Peyer's patch (tissue), 4 donors: ENCODE data around the gene RRAD. TPM values are rescaled to one million over a fixed set of nuclear protein-coding genes. Genes with fewer than 3 reads are reported as not detected.

Experiments
- DNase-seq, 3 donors: peaks; one replicate each; pipeline ENCODE4 v3.0.0-alpha.2; 2017 to 2019
- H3K27ac ChIP-seq, 4 donors: fragments of 200-600 bp; sonication (generic); one replicate each; pipeline ENCODE4 v1.5.1; 2016 to 2019
- H3K27me3 ChIP-seq, 2 donors: fragments of 200-600 bp; sonication (generic); one replicate each; pipeline ENCODE4 v1.5.1; 2019
- H3K36me3 ChIP-seq, 3 donors: fragments of 200-600 bp; sonication (generic); one replicate each; pipeline ENCODE4 v1.5.1; 2016 to 2019
- H3K4me1 ChIP-seq, 4 donors: fragments of 200-600 bp; sonication (generic); one replicate each; pipeline ENCODE4 v1.5.1; 2016 to 2019
- H3K4me3 ChIP-seq, 4 donors: fragments of 200-600 bp; sonication (generic); 1 replicate in 3 of 4; 2 replicates in 1 of 4; pipeline ENCODE4 v1.5.1; 2016 to 2019; ENCODE audit warnings: mild to moderate bottlenecking in 1 of 4
- H3K9me3 ChIP-seq, 4 donors: fragments of 200-600 bp; sonication (generic); one replicate each; pipeline ENCODE4 v1.5.1; 2016 to 2019; ENCODE audit warnings: mild to moderate bottlenecking in 1 of 4
- CTCF ChIP-seq, 6 experiments: fragments of 450-650 bp in 4 of 6; fragments of 200-600 bp in 2 of 6; sonication (generic) in 1 of 6; IDR thresholded peaks; one replicate each; pipeline ENCODE4 v1.5.1; 2017 to 2019; ENCODE audit warnings: antibody characterized with exemption in 6 of 6, mild to moderate bottlenecking in 3 of 6, moderate library complexity in 1 of 6
- POLR2A ChIP-seq, 2 donors: fragments of 450-650 bp; IDR thresholded peaks; one replicate each; pipeline ENCODE4 v1.5.1; 2017; ENCODE audit warnings: antibody characterized with exemption in 2 of 2, mild to moderate bottlenecking in 2 of 2, moderate library complexity in 2 of 2
- total RNA-seq, 4 donors: library from RNA; depleted of rRNA; stranded (reverse); fragments of >200 nt; gene quantifications; one replicate each; pipeline ENCODE4 v1.1.0, GENCODE V29; 2016

RRAD gene
- total RNA-seq, 4 donors from 2014 or later, result 0.53 to 4.1 (median 2.8) TPM

GRCh38 chr16:66905633-66906539, 19.4 kb downstream of the RRAD start:
- Histone ChIP-seq H3K27ac (peak overlapping the region; percentile 7 to 77 (median 43)), H3K4me3 (no peak overlapping the region), H3K27me3 (no peaks in the 10 kb centered on the region), H3K9me3 (no peaks in the 10 kb centered on the region), H3K4me1 (peaks cover 0 to 26% (median 0%) of the 10 kb centered on the region in 4 donors), H3K36me3 (no peaks in the 10 kb centered on the region)
- peak in 2 of 3 donors; percentile 82 to 88 for DNase-seq
- TF ChIP-seq POLR2A (IDR thresholded peaks at IDR 0.05) (no peak), CTCF (IDR thresholded peaks at IDR 0.05) (no peak)

- no peaks in the 10 kb centered on the region for H3K36me3 ChIP-seq
- no peaks in the 10 kb centered on the region for H3K9me3 ChIP-seq
- peak in 1 of 3 donors; percentile 38 for DNase-seq
- H3K27me3 ChIP-seq, result no peaks in the 10 kb centered on the region
- H3K4me1 ChIP-seq, result peaks cover 0 to 34% (median 1%) of the 10 kb centered on the region in 4 donors
- H3K4me3 ChIP-seq, result no peak overlapping the region
- TF ChIP-seq CTCF (IDR thresholded peaks at IDR 0.05), result no peak
- peak overlapping the region; percentile 7 to 77 (median 43) for H3K27ac ChIP-seq
Observed at GRCh38 chr16:66904846-66905632, 20.3 kb downstream of the RRAD start.

GRCh38 chr16:66904428-66904845, 20.9 kb downstream of the RRAD start:
- H3K4me1 ChIP-seq, result peaks cover 0 to 40% (median 5%) of the 10 kb centered on the region in 4 donors
- peak overlapping the region in 3 of 4 donors; percentile 31 to 77 (median 48) for H3K27ac ChIP-seq
- no peaks in the 10 kb centered on the region for H3K27me3 ChIP-seq
- TF ChIP-seq CTCF (IDR thresholded peaks at IDR 0.05) (no peak), POLR2A (IDR thresholded peaks at IDR 0.05) (no peak)
- H3K36me3 ChIP-seq, result no peaks in the 10 kb centered on the region
- H3K4me3 ChIP-seq, result no peak overlapping the region
- H3K9me3 ChIP-seq, result no peaks in the 10 kb centered on the region
- peak in 1 of 3 donors; percentile 30 for DNase-seq

GRCh38 chr16:66903544-66904427, 21.5 kb downstream of the RRAD start:
- H3K27ac ChIP-seq, result peak overlapping the region in 3 of 4 donors; percentile 31 to 77 (median 48)
- DNase-seq, result no peak
- H3K4me1 ChIP-seq, result peaks cover 0 to 44% (median 7%) of the 10 kb centered on the region in 4 donors

More at GRCh38 chr16:66903544-66904427, 21.5 kb downstream of the RRAD start:
- H3K4me3 ChIP-seq, result no peak overlapping the region
- no peak for TF ChIP-seq POLR2A (IDR thresholded peaks at IDR 0.05)
- no peak for TF ChIP-seq CTCF (IDR thresholded peaks at IDR 0.05)
- no peaks in the 10 kb centered on the region for H3K27me3 ChIP-seq
- H3K36me3 ChIP-seq, result no peaks in the 10 kb centered on the region
- no peaks in the 10 kb centered on the region for H3K9me3 ChIP-seq
